Activated CD8-positive, alpha-beta memory T cell treated with anti-CD3 and anti-CD28 coated beads for 4 hours (primary cell): ENCODE results near the gene CKAP4.
"Not testable (repeated sequence)": the region's sequence is repeated elsewhere in the genome, so short reads cannot be mapped to it uniquely, and the experiment has no call there.

Experiments used
- DNase-seq, 2 donors: peaks; one replicate each; pipeline ENCODE4 v3.0.0-alpha.2; 2020; ENCODE audit warnings: low read depth in 2 of 2

The CKAP4 gene, protein sequence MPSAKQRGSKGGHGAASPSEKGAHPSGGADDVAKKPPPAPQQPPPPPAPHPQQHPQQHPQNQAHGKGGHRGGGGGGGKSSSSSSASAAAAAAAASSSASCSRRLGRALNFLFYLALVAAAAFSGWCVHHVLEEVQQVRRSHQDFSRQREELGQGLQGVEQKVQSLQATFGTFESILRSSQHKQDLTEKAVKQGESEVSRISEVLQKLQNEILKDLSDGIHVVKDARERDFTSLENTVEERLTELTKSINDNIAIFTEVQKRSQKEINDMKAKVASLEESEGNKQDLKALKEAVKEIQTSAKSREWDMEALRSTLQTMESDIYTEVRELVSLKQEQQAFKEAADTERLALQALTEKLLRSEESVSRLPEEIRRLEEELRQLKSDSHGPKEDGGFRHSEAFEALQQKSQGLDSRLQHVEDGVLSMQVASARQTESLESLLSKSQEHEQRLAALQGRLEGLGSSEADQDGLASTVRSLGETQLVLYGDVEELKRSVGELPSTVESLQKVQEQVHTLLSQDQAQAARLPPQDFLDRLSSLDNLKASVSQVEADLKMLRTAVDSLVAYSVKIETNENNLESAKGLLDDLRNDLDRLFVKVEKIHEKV

DNA sequence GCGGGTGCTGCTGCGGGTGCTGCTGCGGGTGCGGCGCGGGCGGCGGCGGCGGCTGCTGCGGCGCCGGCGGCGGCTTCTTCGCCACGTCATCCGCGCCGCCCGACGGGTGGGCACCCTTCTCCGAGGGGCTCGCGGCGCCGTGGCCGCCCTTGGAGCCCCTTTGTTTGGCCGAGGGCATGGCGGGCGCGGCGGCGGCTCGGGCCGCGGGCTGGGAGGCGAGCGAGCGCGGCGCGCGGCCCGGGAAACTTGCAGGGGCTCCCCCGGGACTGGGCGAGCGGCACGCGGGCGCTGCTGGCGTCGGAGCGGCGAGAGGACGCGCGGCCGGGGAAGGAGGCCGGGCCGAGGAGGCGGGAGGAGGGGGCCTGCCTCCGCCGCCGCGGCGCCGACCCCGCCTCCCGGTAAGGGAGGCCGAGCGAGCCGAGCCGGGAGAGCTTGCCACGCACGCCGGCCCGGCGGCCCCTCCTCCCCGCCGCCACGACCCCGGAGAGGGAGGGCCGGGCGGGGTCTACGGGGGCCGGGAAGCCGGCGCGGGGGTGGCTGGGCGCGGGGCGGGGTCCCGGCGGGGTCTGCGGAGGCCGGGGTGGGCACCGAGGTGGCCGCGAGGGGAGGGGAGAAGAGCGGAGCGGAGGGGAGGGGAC is at the start of gene CKAP4:
TSS of gene CKAP4 (minus strand) at position 347 of the 638 bp plus-strand sequence. CDS start at position 178, 169 bp downstream.
- peak in 1 of 2 donors; percentile 6 for DNase-seq

DNA sequence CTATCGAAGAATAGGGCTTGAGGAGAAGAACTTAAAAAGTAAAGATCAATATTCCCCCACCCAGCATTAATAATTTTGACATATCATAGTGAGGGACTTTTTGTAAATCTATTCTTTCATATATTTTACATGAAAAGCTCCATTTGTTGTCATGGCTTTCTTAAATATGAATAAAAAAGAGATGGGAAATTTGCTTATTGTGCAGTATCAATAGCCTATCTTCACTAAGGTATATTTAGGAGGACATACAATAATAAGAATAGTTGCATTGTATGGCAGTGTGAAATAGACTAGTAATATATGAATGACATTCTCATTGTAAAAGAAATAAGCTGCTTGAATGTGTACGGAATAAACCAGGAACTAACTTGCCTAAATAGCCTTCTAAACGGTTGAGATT is 49.3 kb upstream of the CKAP4 start:
- DNase-seq = no peak

DNA sequence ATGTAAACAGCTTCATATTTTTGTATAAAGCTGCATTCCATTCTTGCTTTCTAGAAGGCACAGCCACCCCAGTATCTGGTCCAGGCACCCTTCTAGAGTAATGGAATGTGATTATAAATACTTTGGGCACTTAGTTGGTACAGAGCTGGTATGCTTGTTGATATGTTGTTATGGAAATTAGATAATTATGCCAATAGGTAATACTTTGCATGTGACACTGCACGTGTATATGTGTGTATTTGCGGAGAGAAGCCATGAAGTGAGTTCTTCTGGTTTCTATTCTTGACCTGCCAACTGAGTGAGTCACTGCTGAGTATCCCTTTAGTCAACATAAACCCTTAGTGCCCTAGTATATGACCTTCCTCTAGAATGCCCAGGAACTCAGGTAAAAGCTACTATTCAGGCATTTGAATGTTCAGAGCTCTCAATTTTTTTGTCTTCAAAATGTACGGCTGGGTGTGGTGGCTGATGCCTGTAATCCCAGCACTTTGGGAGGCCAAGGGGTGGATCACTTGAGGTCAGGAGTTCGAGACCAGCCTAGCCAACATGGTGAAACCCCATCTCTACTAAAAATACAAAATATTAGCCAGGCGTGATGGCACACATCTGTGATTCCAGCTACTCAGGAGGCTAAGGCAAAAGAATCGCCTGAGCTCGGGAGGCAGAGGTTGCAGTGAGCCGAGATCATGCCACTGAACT is 48.5 kb upstream of the CKAP4 start:
- DNase-seq = no peak

DNA sequence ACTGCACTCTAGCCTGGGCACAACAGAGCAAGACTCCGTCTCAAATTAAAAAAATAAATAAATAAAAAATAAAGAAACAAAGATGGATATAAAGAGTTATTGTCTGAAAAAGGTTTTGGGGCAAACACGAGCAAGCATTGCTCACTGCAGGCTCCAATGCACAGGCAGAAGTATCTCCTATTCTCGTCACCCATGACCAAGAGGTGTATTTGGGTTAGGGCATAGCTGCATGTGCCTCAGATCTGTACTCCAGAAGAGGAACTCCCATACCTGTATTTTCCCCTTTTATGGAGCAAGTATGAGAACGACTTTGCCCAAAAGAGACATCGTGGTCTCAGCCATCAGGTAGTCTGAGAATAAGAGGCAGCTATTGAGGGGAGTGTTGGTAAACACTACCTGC is 44.5 kb upstream of the CKAP4 start:
- DNase-seq = no peak

DNA sequence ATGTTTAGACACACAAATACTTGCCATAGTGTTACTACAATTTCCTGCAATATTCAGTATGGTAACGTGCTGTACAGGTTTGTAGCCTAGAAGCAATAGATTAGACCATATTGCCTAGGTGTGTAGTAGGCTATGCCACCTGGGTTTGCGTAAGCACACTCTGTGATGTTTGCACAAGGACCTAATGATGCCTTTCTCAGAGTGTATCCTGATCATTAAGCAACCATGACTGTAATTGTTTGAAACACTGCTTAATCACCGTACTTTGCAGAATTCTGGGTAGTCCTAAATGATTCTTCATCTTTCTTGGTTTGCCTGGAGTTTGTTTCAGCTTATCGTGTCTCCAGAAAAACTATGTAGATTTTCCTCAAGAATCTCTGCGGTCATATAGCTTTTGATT is 43.5 kb upstream of the CKAP4 start:
- DNase-seq = no peak

DNA sequence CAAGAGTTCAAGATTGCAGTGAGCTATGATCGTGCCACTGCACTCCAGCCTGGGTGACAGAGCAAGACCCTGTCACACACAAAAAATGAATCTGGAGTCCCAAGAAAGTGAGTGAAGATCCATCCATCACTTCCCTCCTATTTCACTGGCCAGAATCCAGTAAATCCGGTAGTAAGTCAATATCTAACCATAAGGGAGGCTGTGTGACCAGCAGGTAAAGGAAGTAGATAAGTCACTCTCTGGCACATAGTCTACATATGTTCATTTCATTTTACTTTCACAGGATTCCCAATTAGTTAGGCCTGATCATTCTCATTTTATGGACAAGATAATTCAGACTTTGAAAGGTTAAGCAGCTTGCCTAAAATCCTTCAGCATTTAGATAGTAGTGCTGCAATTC is 42.8 kb upstream of the CKAP4 start:
- DNase-seq = no peak

DNA sequence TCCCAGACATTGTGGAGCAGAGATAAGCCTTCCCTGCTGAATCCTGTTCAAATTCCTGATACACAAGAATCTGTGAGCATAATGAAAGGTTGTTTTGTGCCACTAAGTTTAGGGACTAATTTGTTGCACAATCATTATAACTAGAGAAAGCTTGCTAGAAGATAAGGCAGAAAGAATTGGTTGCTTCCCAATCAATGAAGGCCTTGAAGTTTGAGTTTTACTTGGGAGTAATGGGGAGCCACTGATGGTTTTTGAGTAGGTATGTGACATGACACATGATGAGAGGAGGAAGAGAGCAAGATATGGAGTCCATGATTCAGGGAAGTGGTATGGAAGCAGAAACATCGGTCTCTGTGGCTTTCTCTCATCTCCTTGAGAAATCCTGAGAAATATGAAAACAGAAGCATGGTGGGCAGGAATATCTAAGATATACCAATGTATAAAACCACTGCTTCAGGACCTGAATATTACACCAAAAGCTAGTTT is 41.4 kb upstream of the CKAP4 start:
- no peak for DNase-seq

DNA sequence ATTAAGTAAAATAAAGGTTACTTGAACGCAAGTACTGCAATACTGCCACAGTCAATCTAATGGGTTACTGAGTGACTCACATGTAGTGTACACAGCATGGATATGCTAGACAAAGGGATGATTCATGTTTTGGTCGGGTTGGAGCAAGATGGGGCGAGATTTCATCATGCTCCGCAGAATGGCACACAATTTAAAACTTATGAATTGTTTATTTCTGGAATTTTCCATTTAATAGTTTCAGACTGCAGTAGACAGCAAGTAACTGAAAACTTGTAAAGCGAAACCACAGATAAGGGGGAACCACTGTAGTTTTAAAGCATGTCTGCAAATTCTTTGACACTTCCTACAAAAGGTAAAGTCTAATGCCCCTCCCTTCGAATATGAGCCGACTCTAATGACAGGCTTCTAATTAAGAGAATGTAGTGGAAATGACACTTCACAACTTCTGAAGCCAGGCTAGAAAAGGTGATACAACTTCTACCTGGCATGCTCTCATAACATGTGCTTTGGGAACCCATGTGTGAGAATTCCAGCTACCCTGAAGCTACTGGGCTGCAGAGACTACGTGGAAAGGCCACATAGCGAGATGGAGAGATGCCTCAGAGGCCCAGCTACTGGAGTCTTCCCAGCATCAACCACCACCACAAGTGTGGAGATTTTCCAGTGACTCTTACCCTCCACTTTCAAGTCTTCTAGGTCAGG is 40.8 kb upstream of the CKAP4 start:
- peak in 1 of 2 donors; percentile 11 for DNase-seq

DNA sequence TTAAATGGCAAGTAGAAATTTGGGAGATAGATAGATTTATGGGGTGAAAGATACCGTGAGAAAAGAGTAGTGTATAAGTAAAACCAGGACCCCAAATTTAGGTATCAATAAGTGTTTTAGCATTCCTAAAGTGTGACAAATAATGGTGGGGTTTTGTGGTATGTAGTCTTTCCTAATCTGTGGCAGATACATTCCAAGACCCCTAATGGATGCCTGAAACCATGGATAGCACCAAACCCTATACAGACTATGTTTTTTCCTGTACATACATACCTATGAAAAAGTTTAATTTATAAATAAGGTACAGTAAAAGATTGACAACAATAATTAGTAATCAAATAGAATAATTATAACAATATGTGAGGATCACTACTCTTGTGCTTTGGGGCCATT is 40.3 kb upstream of the CKAP4 start:
- no peak for DNase-seq

DNA sequence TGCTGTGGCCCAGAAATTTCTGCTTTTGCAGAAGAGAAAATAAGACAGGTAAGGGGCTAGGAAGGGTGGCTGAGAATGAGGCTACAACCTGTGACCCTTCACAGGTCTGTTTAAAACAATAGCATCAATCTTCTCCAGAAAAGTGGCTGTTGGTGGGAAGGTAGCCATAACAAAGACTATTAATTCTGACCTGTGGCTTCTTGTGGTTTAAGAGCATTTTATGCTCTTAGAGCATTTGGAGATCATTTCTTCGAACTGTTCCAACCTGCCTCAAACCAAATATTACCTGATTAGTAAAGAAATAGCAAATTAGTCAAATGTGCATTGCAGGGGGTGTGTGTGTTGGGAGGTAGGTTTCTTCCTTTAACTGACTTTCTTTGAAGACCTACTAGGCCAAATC is 39.5 kb upstream of the CKAP4 start:
- DNase-seq = no peak

DNA sequence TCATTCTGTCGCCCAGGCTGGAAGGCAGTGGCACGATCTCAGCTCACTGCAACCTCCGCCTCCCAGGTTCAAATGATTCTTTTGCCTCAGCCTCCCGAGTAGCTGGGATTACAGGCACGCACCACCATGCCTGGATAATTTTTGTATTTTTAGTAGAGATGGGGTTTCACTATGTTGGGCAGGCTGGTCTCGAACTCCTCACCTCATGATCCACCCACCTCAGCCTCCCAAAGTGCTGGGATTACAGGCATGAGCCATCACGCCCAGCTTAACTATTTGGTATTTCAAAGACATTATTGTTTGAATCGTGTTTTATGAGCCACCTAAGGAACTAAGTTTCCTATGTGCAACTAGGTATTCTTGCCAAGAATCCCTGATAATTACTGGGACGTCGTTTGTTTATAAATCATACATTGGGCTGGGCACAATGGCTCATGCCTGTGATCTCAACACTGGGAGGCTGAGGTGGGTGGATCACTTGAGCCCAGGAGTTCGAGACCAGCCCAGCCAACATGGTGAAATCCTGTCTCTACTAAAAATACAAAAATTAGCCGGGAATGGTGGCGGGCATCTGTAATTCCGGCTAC is 38.8 kb upstream of the CKAP4 start:
- not testable (repeated sequence) for DNase-seq

DNA sequence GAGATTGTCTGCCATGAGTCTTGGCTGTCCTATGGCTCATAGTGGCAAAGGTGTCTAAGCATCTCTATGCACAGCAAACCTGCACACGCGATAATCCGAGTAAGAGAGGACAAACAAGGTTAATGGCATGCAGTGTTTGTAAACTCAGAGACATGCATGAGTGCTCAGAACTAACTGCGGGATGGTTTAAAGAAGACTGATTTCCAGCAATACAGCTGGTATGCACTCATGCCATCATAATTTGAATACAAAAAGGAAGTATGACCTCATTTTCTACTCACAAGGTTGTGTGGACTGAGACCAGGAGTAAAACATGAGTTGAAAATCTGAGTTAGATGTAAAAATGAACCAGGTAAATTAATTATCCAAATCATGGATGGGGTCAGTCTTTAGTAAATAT is 38.2 kb upstream of the CKAP4 start:
- DNase-seq = no peak

DNA sequence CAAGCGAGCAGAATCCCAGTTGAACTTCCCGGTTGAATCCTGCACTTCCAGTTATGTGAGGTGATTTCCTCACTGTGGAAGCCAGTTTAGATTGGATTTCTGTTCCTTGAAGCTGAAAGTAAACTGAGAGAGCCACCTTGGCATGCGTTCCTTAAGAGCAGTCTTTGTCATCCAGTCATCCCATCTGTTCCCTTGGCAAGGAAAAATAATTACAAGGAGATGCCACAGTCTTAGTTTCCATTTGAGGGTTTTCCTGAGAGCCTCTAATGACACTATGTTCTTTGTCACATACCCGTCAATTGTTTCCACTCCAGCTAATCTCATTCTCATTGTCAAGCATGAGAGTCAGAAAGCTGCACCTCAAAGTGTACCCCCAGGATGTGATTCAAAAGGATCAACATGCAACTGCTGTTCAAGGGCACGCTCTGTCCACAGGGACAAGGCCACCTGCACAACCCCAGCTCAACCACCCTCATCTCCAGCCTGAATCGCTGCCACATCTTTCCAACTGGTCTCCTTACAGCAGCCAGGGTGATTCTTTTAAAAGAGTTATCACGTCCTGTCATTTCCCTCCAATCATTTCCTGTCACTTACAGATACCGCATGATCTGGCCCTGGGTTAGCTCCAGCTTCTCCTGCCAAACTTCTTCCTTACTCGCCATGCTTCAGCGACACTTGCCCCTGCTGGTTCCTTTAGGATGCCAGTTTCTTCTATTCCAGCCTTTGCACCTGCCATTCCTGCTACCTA is 36.7 kb upstream of the CKAP4 start:
- no peak for DNase-seq

DNA sequence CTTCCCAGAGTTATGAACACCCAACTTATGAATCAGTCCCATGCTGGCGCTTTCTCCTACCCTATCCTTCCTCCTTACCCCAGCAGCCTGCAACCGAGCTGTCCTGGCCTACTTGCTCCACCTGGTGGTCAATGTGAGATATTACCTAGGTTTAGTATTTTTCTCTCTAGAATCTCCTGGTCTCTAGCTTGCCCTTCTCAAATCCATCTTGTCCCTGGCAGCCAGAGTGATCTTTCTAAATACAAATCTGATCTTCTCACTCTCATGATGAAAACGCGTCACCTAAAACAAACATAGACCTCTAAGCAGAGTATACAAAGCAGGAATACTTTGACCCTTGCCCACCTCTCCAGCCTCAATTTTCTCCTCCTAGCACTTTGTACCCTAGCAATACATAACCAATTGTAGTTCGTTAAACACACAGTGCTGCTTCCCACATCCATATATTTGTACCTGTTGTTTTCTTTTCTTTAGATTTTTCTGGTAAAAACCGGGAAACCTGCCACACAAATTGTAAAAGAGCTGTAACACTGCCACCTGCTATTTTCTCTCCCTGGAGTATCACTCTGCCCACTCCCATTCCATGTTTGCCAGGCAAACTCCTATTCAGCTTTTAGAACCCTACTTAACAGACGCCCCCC is 34.8 kb upstream of the CKAP4 start:
- peak in 1 of 2 donors; percentile 31 for DNase-seq

DNA sequence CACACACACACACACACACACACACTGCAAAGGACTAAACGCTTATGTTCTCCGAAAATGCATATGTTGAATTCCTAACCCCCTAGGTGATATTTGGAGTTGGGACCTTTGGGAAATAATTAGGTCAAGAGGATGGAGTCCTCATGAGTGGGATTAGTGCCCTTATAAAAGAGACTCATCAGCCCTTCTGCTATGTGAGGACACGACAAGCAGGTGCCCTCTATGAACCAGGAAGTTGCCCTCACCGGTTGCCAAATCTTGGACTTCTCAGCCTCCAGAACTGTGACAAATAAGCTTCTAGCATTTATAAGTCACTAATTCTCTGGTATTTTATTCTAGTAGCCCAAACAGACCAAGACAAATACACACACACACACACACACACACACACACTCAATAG is 34.0 kb upstream of the CKAP4 start:
- DNase-seq = no peak

DNA sequence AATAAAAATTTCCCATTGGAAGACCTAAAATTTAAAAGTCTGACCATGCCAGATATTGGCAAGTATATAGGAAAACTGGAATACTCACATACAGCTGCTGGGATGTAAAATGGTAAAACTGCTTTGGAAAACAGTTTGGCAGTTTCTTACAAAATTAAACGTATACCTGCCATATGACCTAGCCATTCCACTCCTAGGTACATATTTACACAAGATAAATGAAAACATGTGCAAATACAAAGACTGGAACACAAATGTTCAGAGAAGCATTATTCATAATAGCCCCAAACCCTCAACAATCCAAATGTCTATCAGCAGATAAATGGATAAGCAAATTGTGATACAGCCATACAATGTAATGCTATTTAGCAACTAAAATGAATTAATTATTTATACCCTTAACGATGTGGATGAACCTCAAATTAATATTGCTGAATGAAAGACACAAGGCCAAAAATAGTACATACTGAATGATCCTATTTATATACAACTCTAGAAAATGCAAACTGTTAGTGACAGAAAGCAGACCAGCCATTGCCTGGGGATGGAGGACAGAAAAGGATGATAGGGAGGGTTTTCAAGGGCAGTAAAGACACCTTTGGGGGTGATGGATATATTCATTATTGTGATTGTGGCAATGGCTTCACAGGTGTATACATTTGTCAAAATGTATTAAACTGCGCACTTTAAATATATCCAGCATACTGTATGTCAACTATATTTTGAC is 33.4 kb upstream of the CKAP4 start:
- DNase-seq = no peak

DNA sequence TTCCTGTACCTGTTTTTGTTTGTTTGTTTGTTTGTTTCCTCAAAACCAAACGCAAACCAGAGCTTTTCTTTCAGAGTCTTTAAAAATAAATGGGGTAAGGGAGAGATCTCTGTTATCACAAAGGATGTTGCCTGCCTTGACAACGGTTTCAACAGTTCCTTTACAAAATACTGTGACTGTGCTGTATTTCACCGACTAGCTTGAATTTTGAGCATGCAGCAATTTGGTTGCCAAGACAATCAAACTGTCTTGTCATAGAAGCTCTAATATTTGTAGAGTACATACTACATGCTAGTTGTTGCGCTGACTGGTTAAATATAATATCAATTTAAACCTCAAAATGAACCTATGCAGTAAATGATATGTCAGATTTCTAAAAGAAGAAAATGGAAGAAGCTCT is 32.3 kb upstream of the CKAP4 start:
- no peak for DNase-seq

DNA sequence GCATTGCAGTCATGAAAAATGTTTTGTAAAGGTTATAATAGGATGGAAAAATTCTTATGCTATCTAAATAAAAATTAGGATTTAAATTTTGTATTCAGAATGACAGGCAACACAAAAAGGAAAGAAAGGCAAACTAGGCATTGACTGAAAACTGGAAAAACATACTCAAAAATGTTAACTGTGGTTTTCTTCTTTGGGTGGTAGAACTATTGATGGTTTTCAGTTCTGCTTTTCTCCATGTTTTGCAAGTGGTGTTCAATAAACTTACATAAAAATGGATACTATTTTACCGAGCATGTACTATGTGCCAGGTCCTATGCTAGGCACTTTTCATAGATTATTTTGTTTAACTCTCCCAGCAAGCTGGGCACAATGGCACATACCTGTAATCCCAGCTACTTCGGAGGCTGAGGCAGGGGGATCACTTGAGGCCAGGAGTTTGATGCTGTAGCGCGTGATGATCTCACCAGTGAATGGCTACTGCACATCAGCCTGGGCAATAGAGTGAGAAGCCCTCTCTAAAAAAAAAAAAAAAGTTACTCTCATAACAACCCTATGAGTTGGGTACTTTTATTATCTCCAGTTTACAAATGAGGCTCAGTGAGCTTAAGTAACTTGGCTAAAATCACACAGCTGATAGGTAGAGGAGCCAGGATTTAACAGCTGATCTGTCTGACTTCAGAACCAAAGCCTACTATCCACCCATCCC is 28.4 kb upstream of the CKAP4 start:
- no peak for DNase-seq

DNA sequence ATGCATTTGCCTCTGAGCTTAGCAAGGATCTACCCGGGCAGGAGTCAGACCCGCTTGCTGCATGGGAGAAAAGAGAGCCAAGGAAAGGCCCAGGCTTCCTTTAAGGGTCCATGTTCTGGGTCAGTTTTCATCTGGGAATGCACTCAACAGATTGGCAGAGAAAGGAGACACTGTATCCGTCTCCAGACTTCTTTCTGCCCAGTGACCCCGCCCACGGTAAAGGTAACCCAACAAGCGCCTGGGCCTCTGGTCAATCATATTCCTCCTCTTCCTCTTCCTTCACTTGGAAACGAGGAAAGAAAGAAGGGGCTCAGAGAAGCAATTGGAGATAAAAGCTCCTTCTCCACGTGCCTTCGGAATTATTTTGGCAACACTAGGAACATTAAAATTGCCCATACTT is 27.6 kb upstream of the CKAP4 start:
- no peak for DNase-seq
